GM21390 (cell line): Measurements from ENCODE around the gene PAPPA2.

ENCODE experiments used
- ATAC-seq: cut with Tn5 transposase; IDR thresholded peaks from one replicate; pipeline ENCODE4 v1.9.1; 2021; ENCODE audit not compliant: unreplicated experiment

Gene PAPPA2

DNA sequence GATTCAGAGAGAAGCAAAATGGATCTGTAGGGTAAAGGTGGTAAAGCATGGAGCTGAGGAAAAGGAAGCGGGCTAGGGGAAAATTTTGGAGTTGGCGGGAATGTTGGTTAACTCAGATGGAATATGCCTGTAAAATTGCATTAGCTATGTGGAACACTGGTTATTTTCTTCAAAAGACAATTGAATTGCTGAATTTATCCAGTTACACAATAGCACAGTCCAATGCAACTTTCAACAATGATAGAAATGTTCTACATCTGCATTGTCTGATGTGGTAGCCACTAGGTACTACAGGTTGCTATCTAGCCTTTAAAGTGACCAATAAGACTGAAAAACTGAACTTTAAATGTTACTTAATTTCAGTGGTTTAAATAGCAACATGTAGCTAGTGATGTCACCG is 386.3 kb downstream of the PAPPA2 start:
- ATAC-seq, result no peak

DNA sequence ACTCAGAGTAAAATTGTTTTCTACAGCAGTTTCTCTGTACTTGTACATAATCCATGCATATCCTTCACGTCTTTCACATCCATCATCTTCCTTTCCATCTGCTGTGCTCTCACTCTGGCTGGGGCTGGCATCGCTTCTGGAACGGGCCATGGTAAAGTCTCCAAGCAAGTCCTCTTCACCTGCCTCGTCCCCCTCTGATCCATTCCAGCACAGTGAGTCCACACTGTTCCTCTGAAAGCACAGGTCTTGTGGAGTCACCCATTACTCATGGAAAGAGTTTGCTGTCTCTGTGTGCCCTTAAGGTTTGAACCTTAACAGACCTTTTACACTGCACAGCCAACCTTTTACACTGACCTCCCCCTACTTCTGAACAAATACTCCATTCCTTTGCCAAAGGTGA is 387.9 kb downstream of the PAPPA2 start:
- ATAC-seq, result no peak

DNA sequence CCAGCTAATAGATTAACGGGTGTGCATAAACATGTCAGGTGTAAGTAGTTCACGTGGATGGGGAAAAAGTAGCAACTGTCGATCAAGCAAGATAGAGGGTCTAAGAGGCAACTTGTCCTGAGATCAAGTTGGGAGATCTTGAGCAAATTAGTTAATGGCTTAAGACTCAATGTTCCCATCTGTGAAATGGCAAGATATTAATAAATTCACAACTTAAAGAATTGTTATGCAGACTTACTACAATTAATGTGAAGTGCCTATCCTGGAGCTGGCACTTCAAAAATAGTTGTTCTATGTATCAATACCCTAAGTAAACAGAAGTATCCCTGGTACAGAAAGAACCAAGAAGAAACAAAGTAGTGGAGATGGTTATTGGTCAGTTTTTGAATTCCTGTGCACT is 389.1 kb downstream of the PAPPA2 start:
- ATAC-seq, result no peak

DNA sequence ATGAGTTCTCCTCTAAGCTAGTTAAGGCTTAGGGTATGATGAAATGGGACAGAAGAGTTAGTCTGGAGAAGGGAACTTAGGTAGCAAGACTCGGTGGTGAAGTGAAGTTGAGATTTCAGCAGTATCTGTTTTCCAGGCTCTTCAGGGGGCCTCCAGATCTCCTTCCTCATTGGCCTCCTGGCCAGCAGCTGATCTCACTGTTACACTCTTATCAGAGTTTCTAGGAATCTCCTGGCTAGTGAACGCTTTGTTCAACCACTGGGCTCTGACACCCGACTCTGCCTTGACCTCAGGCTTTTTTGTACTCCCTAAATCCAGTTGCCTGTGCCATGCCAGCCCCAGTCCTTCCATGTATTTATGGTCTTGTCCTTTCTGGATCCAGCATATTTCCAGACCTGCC is 390.5 kb downstream of the PAPPA2 start:
- no peak for ATAC-seq

DNA sequence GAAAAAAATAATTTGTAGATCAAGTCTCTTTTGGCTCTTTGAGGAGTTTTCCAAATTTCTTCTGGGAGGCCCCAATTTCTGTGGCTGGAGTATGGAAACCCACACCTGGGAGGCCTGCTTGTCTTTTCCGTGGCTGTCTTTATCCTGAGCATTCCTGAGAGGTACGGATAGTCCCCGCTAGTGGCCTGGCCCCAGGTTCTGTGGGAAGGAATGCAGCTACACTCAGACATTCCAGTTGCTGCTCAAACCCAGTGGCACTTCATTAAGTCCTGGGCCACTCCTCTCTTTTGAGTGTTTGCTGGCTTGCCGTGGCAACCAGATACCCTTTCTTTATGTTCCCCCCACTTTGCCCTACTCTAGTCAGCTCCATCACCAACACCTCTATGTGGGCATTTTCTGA is 391.1 kb downstream of the PAPPA2 start:
- ATAC-seq, result no peak

DNA sequence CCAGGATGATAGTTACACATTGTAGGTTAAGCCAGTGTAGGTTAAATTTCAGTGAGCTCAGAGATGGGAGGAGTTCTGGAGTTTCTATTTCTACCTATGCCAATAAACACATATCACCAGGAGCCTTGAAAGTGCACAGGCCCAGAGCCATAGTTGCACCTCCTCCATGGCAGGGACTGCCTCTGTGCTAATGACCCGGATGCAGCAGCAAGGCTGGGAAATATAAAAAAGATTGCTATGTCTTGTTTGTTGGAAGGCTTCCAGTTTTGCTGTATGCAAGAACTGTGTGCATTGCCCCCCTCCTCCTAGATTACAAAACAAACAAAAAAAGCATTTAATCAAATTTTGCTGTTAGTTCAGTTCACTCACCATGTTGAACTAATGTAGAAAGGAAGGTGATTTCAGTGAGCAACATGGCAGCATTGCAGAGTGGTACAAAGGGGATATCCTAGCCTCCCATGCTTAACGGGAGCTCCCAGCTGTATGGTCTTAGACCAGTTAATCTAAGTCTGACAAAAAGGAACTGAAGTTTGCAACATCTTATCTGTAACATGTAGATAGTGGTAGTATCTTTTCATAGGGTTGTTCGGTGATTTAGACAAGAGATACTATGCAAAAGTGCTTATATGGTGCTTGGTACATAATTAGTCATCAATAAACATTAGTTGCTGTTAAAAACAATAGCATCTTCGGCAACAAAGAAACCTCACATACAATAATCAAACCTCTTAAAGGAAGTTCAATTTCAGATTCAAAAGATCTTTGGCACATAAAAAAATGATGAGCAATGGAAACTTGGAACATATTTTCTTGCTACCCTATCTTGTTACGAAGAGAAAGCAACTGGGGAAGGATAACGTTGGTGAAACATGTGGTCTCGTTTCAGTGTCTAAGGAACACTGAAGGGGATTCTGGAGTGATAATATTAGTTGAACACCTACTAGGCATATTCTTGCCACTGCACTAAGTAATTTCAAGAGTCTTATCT is 392.1 kb downstream of the PAPPA2 start:
- no peak for ATAC-seq

DNA sequence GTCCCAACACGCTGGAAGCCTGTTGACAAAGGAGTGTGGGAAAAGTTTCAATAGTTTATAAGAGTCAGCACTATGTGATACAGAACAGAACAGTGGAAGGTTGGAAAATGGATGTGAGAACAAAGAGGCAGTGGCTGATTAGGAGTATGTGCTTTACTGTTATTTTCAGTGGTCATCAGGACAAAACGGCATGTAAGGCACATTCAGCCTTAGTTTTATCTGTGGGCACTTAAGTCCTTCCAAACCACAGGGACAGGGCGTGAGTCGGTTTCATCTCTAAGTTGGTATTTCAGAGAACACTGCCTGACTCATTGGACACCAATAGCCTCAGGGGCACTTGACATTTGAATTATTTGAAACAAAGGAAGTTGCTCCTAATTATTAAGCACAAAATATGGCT is 394.7 kb downstream of the PAPPA2 start:
- no peak for ATAC-seq

DNA sequence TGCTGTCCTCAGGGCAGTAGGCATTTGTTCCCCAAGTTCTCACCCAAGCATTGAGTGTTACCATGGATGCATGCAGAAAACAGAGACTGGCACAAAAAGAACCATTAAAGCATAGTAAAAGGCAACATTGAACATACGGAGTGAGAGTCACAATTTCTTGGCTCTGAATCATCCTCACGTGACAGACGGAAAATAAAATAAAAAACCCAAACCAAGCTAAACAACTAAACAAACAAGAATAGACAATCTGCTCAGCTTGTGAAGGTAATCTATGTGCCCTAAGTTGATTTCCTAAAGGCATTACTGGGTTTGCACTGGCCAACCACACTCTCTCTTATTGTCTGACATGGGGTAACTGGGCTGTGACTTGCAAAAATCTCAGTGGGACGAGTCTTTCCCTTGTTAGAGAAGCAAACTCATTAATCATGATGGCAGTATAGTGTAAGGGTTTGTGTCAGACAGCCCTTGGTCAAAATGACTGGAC is 395.5 kb downstream of the PAPPA2 start:
- no peak for ATAC-seq

DNA sequence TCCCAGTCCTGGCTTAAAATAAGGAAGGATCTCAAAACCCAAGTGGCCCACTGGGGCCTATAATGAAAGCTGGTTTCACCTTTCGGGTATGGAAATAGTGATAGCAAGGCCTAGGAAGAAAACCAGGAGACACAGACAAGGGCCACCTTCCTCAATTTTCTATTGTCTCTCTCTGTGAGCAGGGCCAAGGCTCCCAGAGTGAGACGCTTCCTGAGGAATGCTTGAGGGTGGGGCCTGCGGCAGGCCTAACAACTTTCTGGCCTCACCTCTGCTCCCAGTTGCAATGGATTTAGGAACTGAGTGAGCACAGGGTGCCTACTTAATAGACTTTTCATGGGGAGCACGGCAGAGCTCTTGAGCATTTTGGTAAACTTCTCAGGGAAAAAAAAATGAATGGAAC is 400.6 kb downstream of the PAPPA2 start:
- ATAC-seq, result no peak

DNA sequence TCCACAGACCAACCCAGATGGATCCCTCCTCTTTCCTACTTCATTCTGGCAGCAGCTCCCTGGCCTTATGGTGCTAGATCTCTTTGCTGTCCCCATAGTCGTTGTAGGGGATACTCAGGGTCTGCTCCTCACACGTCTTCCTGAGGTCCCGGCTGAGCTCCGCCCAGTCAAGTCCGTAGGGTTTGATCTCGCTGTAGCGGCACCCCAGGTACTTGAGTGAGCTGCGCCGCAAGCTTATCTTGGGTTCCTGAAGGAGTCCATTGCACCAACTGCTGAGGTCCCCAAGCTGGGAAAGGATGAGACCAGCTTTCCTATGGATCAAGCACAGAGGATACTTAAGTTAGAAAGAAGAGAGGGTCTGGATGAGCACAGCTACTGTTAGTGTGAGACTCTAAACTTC is 401.2 kb downstream of the PAPPA2 start:
- ATAC-seq, result no peak

DNA sequence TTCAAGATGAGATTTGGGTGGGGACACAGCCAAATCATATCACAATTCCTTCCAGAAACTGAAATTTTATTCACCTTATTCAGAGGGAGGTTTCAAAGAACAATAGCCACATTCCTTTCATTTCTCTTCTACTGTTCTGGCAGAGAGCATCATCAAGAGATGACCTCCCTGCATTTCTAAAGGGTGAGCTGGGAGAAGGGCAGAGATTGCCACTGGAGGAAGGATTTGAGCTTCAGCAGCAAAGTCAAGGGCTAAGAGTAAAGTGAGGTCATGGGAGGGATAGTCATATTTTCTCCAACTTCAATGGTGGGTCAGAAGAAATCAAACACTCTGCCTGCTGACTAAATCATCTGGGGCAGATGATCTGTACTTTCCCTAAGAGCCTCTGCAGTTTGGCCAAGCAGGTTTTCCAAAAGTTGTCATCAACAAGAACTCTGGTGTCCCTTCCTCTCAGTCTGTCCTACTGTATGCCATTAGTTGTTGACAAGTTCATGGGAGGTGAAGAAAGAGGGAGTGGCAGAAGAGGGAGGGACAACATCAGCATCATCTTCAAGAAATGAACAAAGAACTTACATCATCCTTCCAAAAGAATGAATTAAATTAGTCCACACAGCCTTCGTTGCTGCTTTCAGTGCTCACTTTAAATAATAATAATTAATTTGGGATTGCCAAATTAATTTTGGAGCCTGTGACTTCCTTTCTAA is 403.2 kb downstream of the PAPPA2 start:
- ATAC-seq, result no peak

DNA sequence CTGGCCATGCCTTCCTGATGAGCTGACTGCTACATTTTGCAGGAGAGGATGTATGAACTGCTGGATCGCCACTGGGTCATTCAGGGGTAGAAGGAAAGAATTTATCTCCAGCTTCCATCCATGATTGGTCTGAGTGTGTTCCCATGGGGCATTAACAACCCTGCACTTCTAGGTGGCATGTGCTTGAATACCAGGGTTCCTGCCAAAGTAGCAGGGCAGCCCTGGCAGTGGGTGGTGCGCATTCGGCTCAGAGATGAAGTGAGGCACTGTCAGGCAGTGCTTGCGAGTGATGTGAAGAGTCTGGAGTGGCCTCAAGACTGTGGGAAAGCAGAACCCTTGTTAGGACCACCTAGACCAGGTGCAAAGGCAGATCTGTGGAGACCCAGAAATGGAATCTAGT is 406.6 kb downstream of the PAPPA2 start:
- no peak for ATAC-seq

DNA sequence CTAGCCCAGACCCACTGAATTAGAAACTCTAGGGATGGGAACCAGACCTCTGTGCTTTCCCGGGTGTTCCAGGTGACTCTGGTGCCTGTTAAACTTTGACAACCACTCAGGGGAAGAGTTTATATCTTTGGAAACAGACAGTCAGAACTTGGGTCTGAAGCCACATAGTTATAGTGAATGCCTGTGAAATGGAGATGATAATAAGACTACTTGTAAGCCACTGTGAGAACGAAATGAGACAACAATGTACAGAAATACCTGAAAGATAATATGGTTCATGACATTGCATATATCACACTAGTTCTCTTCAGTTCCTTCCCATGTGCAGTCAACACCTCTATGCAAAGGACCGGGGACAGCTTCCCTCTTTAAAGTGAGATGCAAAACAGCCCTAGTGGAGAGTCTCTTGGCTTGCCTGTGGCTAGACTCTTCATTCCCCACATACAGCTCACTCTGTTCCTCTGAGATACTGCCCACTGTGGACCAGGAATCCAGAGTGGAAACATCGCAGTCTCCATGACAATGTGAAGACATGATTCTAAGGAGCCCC is 414.1 kb downstream of the PAPPA2 start:
- ATAC-seq, result no peak

DNA sequence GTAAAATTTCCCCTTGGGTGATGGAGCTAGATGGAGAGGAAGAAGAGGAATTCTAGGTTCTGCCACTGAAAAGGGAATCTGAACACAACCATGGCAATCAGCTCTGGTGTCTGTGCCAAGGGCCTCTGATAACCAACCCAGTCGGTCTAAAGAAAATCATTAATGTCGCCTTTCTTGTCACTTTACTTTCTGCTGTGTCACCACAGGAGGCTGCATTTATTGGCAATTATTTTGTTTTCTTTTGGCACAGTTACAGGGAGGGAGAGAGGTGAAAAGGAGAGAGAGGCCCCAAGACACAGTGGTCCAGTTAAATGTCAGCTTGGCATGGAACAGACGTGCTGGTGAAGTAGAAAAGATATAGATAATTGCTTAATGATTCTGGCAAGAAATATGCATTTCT is 414.6 kb downstream of the PAPPA2 start:
- no peak for ATAC-seq

DNA sequence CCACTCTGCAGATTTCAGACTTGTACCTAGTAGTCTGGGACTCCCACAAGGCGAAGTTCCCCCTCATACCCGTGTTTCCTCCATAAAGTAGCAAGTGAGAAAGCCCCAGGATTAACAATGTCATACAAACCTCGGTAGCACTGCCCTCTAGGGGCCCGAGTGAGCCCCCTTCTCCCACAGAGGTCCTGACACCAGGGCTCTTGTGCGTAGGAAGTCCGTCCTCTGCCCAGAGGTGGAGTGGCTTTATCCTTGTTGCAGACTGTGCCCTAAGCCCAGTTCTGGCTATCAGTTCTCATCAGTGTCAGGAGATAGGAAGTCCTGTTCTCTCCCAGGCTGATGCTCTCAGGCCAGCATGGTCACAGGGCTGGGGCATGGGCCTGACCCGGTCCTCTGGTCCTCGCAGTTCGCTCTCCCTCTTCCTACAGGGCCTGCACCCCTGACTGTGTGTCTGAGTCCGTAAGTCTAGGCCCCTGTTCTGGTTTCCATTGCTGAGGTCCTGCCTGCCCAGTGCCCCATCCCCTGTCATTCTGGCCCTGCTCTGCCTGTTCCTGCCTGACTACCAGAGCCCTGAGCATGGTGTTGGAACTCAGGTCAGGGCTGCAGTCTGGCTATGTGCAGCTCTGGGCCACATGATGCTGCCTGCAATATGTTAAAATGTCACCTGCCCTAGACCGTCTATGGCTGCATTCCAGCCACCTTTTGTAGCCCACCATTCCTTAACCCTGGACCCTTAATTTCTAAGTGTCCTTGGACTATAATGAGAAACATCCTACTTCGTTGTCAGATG is 416.0 kb downstream of the PAPPA2 start:
- ATAC-seq, result no peak

DNA sequence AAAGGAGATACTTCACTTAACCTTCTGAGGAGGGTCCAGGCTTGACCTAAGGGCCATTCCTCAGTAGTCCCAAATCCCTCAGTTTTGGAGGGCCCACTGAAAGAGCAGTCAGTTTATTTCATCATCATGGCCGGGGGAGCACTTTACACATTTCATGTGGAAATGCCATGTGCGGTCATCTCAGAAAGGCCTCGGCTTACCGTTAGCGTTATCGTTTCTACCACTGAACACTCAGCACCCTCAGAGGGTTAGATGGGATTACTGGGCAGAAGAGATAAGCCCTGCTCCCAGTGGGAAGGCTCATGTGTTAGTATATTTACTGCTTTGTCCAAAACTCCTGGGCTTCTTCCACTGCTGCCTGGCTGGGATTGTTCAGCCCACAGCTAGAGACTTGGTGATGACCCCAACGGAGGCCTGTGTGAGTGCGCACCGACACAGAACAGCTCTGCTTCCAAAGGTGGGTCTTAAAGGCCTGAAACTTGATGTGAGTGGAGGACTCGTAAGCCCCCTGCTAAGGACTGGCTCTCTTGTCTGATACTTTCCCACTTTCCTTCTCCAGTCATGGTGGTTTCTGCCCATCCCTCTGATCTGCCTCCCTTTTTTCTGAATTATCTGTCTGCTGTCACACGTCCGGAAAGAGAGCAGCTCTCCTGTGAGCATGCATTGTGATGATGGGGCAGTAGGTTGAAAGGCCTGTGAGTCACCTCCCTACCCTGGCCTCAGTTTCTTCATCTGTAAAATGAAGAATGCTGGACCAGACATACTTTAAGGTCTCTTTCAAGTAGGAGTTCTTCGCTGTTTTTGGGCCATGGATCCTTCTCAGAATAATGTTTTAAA is 417.0 kb downstream of the PAPPA2 start:
- ATAC-seq, result no peak

DNA sequence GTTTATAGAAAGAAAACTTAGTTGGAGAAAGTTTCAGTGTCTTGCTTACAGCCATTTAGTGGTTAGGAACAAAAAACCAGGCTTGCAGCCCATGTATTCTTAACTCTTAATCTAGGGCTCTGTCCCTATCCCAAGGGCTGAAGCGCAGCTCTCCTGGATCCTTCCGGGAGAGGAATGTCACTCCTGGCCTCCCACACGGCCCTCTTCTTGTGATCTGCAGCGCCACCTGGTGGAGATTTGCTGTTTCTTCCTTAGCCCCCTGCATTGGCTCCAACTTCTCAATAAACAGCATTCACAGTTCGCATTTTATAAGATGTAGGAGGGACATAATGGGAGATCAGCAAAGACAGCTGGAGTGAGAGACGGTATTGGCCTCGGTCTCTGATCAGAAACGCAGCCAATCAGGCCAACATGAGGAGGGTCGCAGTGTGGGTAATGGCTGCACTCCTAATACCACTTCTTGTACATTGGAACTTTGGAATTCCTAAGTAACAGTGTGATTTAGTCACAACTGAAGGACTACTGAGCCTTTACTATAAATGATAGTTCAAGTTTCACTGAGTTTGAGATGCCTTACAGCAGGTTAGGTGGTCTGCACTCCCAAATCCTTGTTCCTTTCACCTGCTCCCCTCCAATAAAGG is 418.1 kb downstream of the PAPPA2 start:
- peak; percentile 78 for ATAC-seq

DNA sequence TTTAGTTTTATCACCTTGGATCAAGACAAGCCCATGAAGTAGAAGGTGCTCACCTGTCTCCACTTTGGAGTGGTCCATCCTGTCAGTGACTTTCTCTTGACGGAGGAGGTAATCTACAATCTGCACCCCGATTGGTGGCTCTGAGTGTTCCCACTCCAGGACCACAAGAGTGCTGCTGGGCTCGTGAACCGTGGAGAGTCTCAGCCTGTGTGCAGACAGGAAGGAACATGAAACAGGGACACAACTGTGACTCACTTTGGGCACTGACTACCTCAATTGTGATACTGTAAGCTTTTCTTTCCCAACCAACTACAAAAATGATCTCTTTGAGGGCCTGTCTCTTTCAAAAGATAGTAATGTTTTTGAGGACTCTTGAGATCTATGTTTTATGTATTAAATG is 421.3 kb downstream of the PAPPA2 start:
- no peak for ATAC-seq

DNA sequence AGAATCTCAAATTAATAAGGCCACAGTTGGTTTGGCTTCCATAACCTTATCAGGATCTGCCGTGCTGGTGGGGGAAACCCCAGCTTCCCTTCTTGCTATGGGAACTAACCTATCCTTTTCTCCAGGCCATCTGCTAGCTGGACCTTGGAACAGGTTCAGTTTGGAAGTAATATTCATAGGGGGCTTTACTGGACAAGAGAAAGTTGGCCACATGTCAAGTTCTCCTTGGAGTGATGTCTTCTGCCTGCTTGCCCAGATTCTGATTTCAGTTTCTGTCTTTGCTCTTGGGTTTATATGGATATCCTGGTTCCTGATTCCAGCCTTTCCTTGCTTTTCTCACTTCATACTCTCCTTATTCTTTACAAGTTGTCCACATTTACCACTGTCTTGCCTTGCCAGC is 421.9 kb downstream of the PAPPA2 start:
- no peak for ATAC-seq

DNA sequence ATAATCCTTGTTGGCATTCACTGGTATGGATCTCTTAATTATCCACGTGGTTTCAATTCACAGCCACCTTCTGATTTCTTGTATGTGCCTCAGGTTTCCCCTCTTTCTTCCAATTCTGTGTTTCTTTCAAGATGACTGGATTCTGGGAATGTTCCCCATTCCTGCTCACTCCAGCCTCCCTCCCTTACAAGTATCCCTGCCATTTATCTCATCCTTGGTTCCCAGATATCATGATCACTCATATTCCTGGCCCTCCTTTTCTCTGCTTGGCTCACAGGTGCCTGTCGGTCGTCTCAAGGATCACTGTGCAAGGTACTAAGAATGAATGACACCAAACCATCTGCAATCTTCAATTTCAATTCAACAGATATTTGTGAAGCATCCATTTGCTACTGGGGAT is 422.4 kb downstream of the PAPPA2 start:
- ATAC-seq, result no peak
